Stimulated activated CD8-positive, alpha-beta memory T cell treated with anti-CD3 and anti-CD28 coated beads, Interleukin-12 subunit alpha, Interleukin-12 subunit beta, amount 100 ng/mL, for 4 hours (primary cell): ENCODE results near the gene GRIP1.

ENCODE experiments used
- DNase-seq: peaks from one replicate; pipeline ENCODE4 v3.0.0-alpha.2; 2020; ENCODE audit warnings: low read depth

Gene GRIP1

GRCh38 chr12:66647034-66647691, 31.7 kb downstream of the GRIP1 start:
- no peak for DNase-seq

- DNase-seq = no peak
Observed at GRCh38 chr12:66644151-66644550, 34.7 kb downstream of the GRIP1 start.

DNA sequence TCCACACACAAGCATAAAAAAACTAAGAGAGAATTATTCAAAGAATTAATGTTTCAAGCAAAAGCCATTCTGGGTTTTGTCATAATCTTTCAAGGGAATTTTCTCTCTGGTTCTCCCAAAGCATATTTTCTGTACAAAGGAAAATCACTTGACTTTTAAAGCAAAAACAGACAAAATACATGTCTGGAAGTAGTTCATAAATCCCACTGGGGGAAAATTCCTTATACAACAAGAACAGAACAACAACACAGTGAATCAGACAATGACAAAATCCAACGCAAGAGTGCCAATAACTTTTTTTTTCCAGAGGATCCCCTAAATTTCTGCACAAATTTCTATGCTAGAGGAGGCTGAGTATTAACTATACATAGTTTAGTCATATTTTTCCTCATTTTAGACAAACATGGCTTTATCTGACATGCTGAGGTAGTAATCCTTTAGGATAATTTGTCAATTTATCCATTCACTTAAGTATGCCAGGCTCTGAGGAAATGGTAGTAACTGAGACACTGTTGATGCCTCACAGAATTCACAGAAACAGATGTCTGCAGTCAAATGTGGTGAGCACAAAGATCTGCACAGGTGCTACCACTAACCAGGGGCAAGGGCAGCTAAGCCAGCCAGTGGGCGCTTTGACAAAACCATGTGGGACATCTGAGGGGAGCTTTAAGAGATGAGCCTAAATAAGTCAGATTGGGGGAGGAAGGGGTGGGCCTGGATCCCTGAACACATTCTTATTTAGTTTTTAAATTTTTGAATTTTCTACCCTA, 38.0 kb downstream of the GRIP1 start:
- DNase-seq = no peak

DNA sequence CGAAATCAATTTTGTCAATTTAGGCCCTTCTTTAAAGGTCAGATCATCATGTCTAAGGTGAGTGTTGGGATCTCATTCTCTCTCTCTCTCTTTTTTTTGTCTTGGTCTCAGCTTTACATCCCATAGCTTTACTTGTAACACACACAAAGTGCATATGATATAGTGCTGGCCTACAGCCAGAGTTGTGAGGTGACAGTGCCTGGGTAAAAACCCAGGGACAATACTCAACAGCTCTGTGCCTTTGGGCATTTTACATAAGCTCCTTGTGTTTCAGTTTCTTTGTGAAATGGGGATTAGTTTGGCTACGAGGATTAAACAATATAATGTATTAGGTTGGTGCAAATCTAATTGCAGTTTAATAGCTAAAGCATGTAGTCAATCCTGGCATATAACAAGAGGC, 40.2 kb downstream of the GRIP1 start:
- no peak for DNase-seq

DNA sequence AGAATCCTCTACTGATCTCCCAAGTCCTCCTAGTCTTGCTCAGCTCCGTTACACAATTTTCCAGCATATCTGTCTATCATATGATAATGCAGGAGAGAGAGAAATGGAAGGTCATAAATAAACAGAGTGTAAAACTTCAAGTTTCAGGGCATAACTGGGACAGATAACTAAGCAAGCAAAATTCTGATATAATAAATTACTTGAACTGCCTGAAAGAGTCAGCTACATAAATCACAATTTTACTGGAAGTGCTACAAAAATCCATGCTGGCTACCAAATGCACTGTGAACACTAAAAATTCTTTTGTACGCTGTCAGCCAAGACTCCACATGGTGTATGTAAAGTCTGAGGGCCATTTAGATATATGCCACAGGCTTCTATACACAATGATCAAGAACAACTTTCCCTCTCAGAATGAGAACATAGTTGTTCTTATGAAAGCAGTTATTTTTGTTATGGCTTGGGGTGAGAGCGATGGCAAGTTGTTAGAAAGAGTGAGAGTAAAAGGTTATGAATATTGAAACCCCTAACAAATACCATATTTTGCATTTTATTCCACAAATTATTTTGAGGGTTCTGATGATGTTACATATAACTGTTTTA, 41.1 kb downstream of the GRIP1 start:
- no peak for DNase-seq

DNA sequence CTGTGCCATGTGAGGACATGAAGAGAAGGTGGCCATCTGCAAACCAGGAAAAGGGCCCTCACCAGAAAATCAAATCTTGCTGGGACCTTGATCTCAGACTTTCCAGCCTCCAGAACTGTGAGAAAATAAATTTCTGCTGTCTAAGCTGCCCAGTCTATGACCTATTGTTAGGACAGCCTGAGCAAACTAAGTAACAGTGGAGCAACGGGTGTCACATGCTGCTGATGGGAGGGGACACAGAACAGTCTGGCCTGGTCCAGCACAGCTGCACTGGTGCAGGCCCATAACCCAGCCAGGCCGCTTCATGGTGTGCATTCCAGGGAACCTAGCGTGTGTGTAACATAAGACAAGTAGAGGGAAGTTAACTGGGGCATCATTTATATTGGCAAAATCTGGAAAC, 42.1 kb downstream of the GRIP1 start:
- no peak for DNase-seq

DNA sequence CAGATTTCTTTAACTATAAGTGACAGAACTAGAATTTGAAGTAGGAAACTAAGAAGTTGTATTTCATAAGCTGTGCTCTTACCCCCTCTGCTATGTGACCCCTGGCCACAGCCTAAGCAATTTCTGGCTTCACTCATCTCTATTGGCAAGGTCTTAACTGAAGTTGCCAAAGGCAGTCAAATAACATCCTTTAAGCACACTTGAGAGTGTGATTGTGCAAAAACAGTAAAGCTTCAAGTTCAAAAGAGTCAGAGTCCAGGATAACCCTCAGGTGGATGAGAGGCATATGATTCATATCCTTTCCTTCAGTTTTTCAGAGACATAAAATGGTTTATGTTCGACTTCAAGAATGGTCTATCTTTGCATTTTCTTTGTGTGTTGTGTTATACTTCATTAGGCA, 45.2 kb downstream of the GRIP1 start:
- no peak for DNase-seq

DNA sequence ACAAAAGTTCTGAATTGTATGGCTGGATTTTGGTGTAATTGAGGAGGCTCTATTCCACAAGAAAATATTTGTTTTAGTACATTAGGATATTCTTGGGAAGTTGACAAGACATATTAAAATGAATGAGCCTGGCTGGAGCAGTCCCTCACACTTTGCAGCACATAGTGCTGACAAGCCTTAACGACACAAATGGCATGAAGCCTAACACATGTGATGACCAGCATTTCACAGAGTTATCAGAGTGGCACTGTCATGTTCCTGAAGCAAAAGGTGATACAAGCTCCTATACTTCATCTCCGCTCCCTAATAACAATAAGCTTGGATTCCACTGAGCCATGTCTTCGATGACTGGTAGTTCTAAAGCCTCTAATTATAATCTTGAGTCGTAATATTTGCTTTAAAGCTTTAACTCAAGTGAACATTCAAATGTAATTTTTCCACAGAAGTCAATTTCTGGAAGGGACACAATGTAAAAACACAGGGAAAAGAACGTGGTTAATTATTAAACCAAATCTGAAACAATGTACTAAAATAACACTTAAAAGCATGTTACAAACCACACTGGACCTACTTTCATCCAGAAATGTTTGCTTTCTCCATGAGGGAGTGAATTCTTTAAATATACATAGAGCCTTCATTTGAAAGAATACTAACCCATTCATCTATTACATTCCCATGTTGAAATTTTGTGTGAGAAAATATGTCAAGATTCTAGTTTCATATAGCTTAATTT, 49.6 kb downstream of the GRIP1 start:
- no peak for DNase-seq

DNA sequence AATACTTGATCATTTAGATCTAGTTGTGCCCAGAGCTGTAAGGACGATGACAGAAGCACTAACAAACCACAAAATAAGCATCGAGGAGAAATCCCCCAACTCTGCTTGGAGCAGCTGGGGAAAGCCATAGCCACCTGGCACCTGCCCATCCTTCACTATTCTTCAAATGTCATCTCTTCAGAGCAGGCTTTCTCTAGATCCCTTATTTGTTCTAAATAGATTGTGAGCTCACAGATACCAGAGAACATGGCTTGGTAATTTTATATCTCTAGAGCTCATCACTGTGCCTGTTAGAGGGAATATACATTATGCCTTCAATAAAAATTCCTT, 50.9 kb downstream of the GRIP1 start:
- no peak for DNase-seq

DNA sequence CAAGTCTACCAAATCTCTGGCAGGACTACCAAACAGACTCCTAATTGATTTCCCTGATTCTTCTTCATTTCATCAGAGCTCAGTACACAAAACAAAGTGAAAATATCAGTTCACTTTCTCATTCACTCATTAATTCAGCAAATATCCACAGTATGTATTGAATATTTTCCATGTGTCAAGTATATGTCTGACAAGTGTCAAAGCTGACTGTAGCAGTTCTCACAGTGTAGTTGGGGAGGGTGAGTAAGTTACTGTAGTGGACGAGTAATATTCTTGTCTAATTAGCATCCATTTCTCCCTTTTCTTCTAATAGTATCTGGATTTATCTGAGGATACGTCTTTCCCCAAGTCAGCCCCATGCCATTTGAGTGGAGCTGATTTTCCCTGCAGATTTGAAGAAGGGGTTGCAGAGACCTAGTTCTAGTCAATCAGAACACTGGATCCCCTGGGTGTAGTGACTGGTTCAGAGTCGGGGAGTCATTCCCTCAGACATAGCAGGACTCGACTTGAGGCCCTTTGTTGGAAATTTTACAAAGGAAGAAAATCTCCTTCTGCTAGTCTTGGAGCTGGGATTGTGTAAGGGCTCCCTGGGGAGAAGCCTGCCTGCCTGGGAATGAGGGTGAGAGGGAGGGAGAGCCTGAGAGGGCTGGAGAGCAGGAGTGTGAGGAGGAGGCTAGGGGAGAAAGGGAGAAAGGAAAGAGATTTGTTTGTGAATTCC, 51.4 kb downstream of the GRIP1 start:
- DNase-seq = no peak

DNA sequence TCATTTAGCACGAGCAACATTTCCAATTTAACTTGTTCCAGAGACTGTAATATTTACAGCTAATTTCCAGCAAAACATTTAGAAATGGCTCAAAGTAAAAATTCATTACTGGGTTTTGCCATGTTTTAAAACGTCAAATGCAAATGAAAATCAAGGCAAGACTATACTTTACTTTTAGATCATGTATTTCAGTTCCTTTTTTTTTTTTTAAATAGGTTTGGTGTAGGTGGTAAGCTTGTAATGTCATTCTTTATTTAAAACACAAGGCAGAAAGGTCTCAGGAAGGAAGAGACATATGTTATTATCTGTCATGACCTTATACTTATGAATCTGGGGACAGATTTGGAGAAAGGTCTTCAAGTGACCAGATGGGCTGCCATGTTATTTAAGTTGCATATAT, 54.1 kb downstream of the GRIP1 start:
- no peak for DNase-seq

DNA sequence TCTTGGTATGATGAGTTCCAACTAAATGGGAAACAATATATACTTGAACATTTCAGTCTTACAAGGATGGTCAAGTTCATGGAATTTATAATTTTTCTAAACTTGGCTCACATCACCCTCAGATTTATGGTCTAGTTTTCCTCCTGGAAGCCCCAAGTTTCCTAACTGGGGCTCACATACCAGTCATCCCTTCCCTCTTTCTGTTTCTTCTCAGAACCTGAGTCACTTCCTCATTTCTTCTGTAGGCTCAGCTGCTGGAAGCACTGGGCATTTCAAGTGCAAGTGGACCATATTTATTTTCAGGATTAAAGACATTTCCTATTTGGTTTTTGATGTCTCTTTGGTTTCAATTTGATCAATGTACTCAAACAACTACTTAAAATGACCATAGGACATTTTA, 55.4 kb downstream of the GRIP1 start:
- DNase-seq = no peak

DNA sequence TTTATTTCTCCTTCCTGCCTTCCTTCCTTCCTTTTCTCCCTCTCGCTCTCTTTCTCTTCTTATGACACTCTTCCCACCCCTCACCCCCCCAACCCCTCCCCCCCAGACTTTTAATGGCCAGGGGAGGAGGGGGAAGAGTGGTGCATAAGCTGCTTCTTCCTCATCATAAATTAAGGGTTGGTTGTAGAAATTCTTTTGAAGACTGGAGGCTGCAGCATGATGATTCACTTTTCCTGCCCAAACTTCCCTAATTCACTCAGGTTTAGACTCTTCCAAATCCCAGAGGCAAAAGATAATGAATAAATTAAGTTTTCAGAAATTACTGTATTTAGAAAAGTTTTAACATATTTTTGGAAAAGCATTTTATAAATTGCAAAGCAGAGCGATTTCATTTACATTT, 58.2 kb downstream of the GRIP1 start:
- no peak for DNase-seq

- DNase-seq = no peak
Observed at GRCh38 chr12:66620026-66620425, 58.9 kb downstream of the GRIP1 start.

- no peak for DNase-seq
Observed at GRCh38 chr12:66617991-66618390, 60.9 kb downstream of the GRIP1 start.

DNA sequence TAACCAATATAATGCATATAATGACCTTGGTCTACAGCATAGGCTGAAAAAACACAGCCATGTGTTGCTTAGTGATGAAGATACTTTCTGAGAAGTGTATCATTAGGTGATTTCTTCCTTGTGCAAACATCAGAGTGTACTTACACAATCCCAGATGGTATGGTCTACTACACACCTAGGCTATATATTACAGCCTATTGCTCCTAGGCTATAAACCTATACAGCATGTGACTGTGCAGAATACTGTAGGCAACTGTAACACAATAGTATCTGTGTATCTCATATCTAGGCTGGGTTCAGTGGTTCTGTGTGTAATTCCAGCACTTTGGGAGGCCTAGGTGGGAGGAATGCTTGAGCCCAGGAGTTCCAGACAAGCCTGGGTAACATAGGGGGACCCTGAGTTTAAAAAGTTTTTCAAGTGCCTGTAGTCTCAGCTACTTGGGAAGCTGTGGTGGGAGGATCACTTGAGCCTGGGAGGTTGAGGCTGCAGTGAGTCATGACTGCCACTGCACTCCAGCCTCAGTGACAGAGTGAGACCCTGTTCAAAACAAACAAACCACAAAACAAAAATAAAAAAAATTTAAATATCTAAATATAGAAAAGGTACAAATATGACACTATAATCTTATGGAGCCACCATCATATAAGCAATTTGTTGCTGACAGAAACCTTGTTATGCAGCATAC, 66.6 kb downstream of the GRIP1 start:
- DNase-seq = no peak

- DNase-seq = no peak
Observed at GRCh38 chr12:66607147-66607546, 71.7 kb downstream of the GRIP1 start.

GRCh38 chr12:66605293-66605692, 73.6 kb downstream of the GRIP1 start:
- DNase-seq = no peak

DNA sequence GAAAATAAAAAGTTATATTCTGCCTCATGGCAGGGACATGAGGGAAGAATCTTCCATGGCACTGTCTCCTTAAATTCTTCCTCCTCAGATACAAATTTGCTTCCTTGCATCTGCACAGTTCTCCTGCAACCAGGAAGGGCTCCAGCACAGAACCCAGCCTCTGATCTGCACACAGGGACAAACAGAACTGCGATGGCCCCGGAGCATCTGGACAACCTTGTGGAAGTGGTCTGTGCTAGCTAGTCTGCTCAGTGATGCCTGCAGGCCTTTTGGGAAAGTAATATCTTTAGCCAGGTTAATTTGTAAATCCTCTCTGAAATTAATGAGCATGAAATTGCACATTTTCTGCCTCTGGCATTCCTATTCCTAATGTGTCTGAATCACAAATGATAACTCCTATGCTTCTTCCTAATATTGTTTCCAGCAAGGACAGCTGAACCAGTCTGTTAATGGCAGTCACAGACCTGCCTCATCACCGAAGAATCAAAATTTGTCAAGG, 74.8 kb downstream of the GRIP1 start:
- no peak for DNase-seq

GRCh38 chr12:66603461-66603860, 75.4 kb downstream of the GRIP1 start:
- no peak for DNase-seq

DNA sequence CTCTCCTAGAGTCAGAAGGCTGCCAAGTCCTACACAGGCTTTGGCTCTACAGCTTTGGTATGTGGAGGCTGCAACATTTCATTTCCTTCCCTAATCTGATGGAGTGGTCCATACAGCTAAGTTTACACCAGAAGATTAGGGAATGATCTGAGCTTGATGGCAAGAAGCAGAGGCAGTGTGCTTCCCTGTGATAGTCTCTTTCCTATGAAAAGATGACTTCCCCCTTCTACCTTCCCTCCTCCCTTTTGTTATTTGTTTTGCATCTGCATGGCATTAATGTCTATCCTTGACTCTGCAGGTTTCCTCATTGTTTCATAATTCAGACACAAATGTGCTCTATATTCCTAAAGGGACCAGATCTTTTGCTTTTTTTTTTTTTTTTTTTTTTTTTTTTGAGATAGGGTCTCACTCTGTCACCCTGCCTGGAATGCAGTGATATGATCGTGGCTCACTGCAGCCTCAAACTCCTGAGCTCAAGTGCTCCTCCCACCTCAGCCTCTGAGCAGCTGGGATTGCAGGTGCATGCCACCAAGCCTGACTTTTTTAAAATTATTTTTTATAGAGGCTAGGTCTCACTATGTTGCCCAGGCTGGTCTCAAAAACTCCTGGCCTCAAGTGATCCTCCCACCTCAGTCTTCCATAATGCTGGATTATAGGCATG, 76.3 kb downstream of the GRIP1 start:
- no peak for DNase-seq
